Measurements from ENCODE around the gene COL25A1.

COL25A1 gene

GRCh38 chr4:109010521-109010920, 291.9 kb downstream of the COL25A1 start:
- ChIA-PET POLR2A (no interaction called here), CTCF (no interaction called here)
- TF ChIP-seq FOXK2 (IDR thresholded peaks at IDR 0.05) (no peak), ARNT (IDR thresholded peaks at IDR 0.05) (no peak)
- no peak for DNase-seq (ENCODE audit: extremely low spot score)

GRCh38 chr4:109009909-109010308, 292.5 kb downstream of the COL25A1 start:
- POLR2A ChIA-PET = no interaction called here
- CTCF ChIA-PET = no interaction called here
- TF ChIP-seq TARDBP (IDR thresholded peaks at IDR 0.05) = no peak
- TF ChIP-seq PKNOX1 (IDR thresholded peaks at IDR 0.05) = no peak
- TF ChIP-seq FOXM1 (IDR thresholded peaks at IDR 0.05; ENCODE audit: borderline replicate concordance) = no peak
- TF ChIP-seq FOXK2 (IDR thresholded peaks at IDR 0.05) = no peak
- TF ChIP-seq ARNT (IDR thresholded peaks at IDR 0.05) = no peak
- TF ChIP-seq SUZ12 (IDR thresholded peaks at IDR 0.05) = no peak
- no peak for TF ChIP-seq BHLHE40 (IDR thresholded peaks at IDR 0.05; ENCODE audit: borderline replicate concordance)
- TF ChIP-seq ELF4 (IDR thresholded peaks at IDR 0.05) = no peak
- no peak for TF ChIP-seq ZNF384 (IDR thresholded peaks at IDR 0.05)
- TF ChIP-seq NFRKB (IDR thresholded peaks at IDR 0.05) = no peak
- TF ChIP-seq LEF1 (IDR thresholded peaks at IDR 0.05; ENCODE audit: borderline replicate concordance) = no peak
- TF ChIP-seq HDGF (IDR thresholded peaks at IDR 0.05; ENCODE audit: borderline replicate concordance) = no peak
- no peak for TF ChIP-seq L3MBTL2 (conservative IDR thresholded peaks at IDR 0.05)
- no peak for TF ChIP-seq FOXA1 (IDR thresholded peaks at IDR 0.05)
- no peak for TF ChIP-seq SP1 (IDR thresholded peaks at IDR 0.05)
- TF ChIP-seq CTBP1 (IDR thresholded peaks at IDR 0.05; ENCODE audit: borderline replicate concordance) = no peak
- no peak for DNase-seq (ENCODE audit: extremely low spot score)

- CTCF ChIA-PET = no interaction called here
- TF ChIP-seq SP1 (IDR thresholded peaks at IDR 0.05) = no peak
- no peak for TF ChIP-seq NFRKB (IDR thresholded peaks at IDR 0.05)
- TF ChIP-seq ZNF384 (IDR thresholded peaks at IDR 0.05) = no peak
- no peak for TF ChIP-seq FOXK2 (IDR thresholded peaks at IDR 0.05)
- no peak for TF ChIP-seq ARNT (IDR thresholded peaks at IDR 0.05)
- TF ChIP-seq FOXA1 (IDR thresholded peaks at IDR 0.05) = no peak
- no peak for TF ChIP-seq TARDBP (IDR thresholded peaks at IDR 0.05)
- TF ChIP-seq L3MBTL2 (conservative IDR thresholded peaks at IDR 0.05) = no peak
- TF ChIP-seq HDGF (IDR thresholded peaks at IDR 0.05; ENCODE audit: borderline replicate concordance) = no peak
- TF ChIP-seq BHLHE40 (IDR thresholded peaks at IDR 0.05; ENCODE audit: borderline replicate concordance) = no peak
- no peak for TF ChIP-seq LEF1 (IDR thresholded peaks at IDR 0.05; ENCODE audit: borderline replicate concordance)
- no peak for TF ChIP-seq ELF4 (IDR thresholded peaks at IDR 0.05)
- no peak for TF ChIP-seq SUZ12 (IDR thresholded peaks at IDR 0.05)
- no peak for TF ChIP-seq FOXM1 (IDR thresholded peaks at IDR 0.05; ENCODE audit: borderline replicate concordance)
- no peak for DNase-seq (ENCODE audit: extremely low spot score)
- POLR2A ChIA-PET = no interaction called here
These were observed 294.5 kb downstream of the COL25A1 start for GRCh38 chr4:109007976-109008375.

DNA sequence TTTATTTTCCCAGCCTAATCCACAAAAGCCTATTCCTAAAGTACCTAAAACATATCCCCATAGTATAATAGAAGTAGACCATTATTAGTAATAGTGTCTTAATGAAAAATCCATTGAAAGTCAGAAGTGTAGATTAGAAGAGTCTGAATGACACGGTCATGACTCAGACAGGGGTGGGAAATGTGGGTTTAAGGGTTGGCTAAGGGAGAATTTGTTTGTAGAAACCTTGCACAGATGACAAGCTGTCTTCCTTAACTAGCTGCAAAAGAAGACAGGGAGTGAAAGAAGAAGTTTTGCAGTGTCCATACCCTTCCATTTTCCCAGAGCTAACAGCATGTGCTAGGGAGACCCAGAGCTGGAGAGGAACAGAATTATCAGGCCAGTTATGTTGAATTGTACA, 296.9 kb downstream of the COL25A1 start:
- CTCF ChIA-PET = no interaction called here
- POLR2A ChIA-PET = no interaction called here
- no peak for TF ChIP-seq BHLHE40 (IDR thresholded peaks at IDR 0.05; ENCODE audit: borderline replicate concordance)
- DNase-seq (ENCODE audit: extremely low spot score) = no peak

GRCh38 chr4:109004418-109004817, 298.0 kb downstream of the COL25A1 start:
- TF ChIP-seq BHLHE40 (IDR thresholded peaks at IDR 0.05; ENCODE audit: borderline replicate concordance) (no peak), NFRKB (IDR thresholded peaks at IDR 0.05) (no peak), ZNF384 (IDR thresholded peaks at IDR 0.05) (no peak), FOXM1 (IDR thresholded peaks at IDR 0.05; ENCODE audit: borderline replicate concordance) (no peak), ARNT (IDR thresholded peaks at IDR 0.05) (no peak), TARDBP (IDR thresholded peaks at IDR 0.05) (no peak), PKNOX1 (IDR thresholded peaks at IDR 0.05) (no peak), LEF1 (IDR thresholded peaks at IDR 0.05; ENCODE audit: borderline replicate concordance) (no peak), CTBP1 (IDR thresholded peaks at IDR 0.05; ENCODE audit: borderline replicate concordance) (no peak), FOXK2 (IDR thresholded peaks at IDR 0.05) (no peak), L3MBTL2 (conservative IDR thresholded peaks at IDR 0.05) (no peak), FOXA1 (IDR thresholded peaks at IDR 0.05) (no peak), SP1 (IDR thresholded peaks at IDR 0.05) (no peak), ELF4 (IDR thresholded peaks at IDR 0.05) (no peak), SUZ12 (IDR thresholded peaks at IDR 0.05) (no peak), HDGF (IDR thresholded peaks at IDR 0.05; ENCODE audit: borderline replicate concordance) (no peak)
- ChIA-PET CTCF (no interaction called here), POLR2A (no interaction called here)
- no peak for DNase-seq (ENCODE audit: extremely low spot score)

GRCh38 chr4:109003964-109004363, 298.5 kb downstream of the COL25A1 start:
- no peak for DNase-seq (ENCODE audit: extremely low spot score)
- POLR2A ChIA-PET = no interaction called here
- no peak for TF ChIP-seq ARNT (IDR thresholded peaks at IDR 0.05)
- no peak for TF ChIP-seq FOXK2 (IDR thresholded peaks at IDR 0.05)
- no peak for TF ChIP-seq ELF4 (IDR thresholded peaks at IDR 0.05)
- no peak for TF ChIP-seq CTBP1 (IDR thresholded peaks at IDR 0.05; ENCODE audit: borderline replicate concordance)
- no peak for TF ChIP-seq PKNOX1 (IDR thresholded peaks at IDR 0.05)
- no peak for TF ChIP-seq TARDBP (IDR thresholded peaks at IDR 0.05)
- no peak for TF ChIP-seq L3MBTL2 (conservative IDR thresholded peaks at IDR 0.05)
- no peak for TF ChIP-seq SP1 (IDR thresholded peaks at IDR 0.05)
- no peak for TF ChIP-seq HDGF (IDR thresholded peaks at IDR 0.05; ENCODE audit: borderline replicate concordance)
- no peak for TF ChIP-seq SUZ12 (IDR thresholded peaks at IDR 0.05)
- no peak for TF ChIP-seq ZNF384 (IDR thresholded peaks at IDR 0.05)
- no peak for TF ChIP-seq FOXA1 (IDR thresholded peaks at IDR 0.05)
- TF ChIP-seq BHLHE40 (IDR thresholded peaks at IDR 0.05; ENCODE audit: borderline replicate concordance) = no peak
- TF ChIP-seq NFRKB (IDR thresholded peaks at IDR 0.05) = no peak
- no peak for TF ChIP-seq FOXM1 (IDR thresholded peaks at IDR 0.05; ENCODE audit: borderline replicate concordance)
- TF ChIP-seq LEF1 (IDR thresholded peaks at IDR 0.05; ENCODE audit: borderline replicate concordance) = no peak
- CTCF ChIA-PET = no interaction called here
